OCI-LY1 (cell line): Measurements from ENCODE around the gene BEX1.

ENCODE experiments used
- H2AFZ ChIP-seq: fragments of 200-600 bp; sonication (generic), shearing (Covaris generic); 2 replicates; pipeline ENCODE4 v1.6.0; 2014; ENCODE audit warnings: antibody characterized with exemption, mild to moderate bottlenecking, low read length
- H3F3A ChIP-seq: fragments of 200-600 bp; sonication (generic), shearing (Covaris generic); 2 replicates; pipeline ENCODE4 v1.6.0; 2014; ENCODE audit warnings: mild to moderate bottlenecking, antibody characterized with exemption, low read length, moderate library complexity; ENCODE audit not compliant: insufficient read depth
- H3K27ac ChIP-seq: fragments of 200-600 bp; sonication (generic); 2 replicates; pipeline ENCODE4 v1.5.1; 2014; ENCODE audit warnings: low read length, mixed run types, mild to moderate bottlenecking, low read depth; ENCODE audit not compliant: poor library complexity, severe bottlenecking
- H3K27me3 ChIP-seq: fragments of 200-600 bp; sonication (generic); 2 replicates; pipeline ENCODE4 v1.6.0; 2014; ENCODE audit warnings: antibody characterized with exemption, mild to moderate bottlenecking, low read length, moderate library complexity; ENCODE audit not compliant: insufficient read depth
- H3K36me3 ChIP-seq: fragments of 200-600 bp; sonication (generic); 2 replicates; pipeline ENCODE4 v1.6.1; 2014; ENCODE audit warnings: mild to moderate bottlenecking, antibody characterized with exemption, low read length, moderate library complexity, mixed read lengths; ENCODE audit not compliant: insufficient read depth
- H3K4me1 ChIP-seq: fragments of 200-600 bp; sonication (generic); 2 replicates; pipeline ENCODE4 v1.5.1; 2014; ENCODE audit warnings: mild to moderate bottlenecking, low read length, moderate library complexity; ENCODE audit not compliant: insufficient read depth, severe bottlenecking
- H3K4me2 ChIP-seq: fragments of 200-600 bp; sonication (generic), shearing (Covaris generic); 2 replicates; pipeline ENCODE4 v1.6.1; 2014; ENCODE audit warnings: low read length
- H3K4me3 ChIP-seq: fragments of 200-600 bp; sonication (generic); 2 replicates; pipeline ENCODE4 v1.5.1; 2014; ENCODE audit warnings: low read length, low read depth, mild to moderate bottlenecking, mixed read lengths; ENCODE audit not compliant: poor library complexity, severe bottlenecking
- H3K79me2 ChIP-seq: fragments of 200-600 bp; shearing (Covaris generic); 2 replicates; pipeline ENCODE4 v1.6.1; 2016; ENCODE audit warnings: mixed run types, low read length, mixed read lengths; ENCODE audit not compliant: insufficient read depth
- H3K9ac ChIP-seq: fragments of 200-600 bp; sonication (generic), shearing (Covaris generic); 2 replicates; pipeline ENCODE4 v1.6.1; 2014; ENCODE audit warnings: mild to moderate bottlenecking, low read length, mixed read lengths
- H3K9me2 ChIP-seq: fragments of 200-600 bp; sonication (generic), shearing (Covaris generic); 2 replicates; pipeline ENCODE4 v1.6.1; 2014; ENCODE audit warnings: low read depth, mild to moderate bottlenecking, low read length, mixed read lengths
- H3K9me3 ChIP-seq: fragments of 200-600 bp; shearing (Covaris generic); 2 replicates; pipeline ENCODE4 v1.6.1; 2014; ENCODE audit warnings: low read length, mixed read lengths
- H4K20me1 ChIP-seq: fragments of 200-600 bp; sonication (generic), shearing (Covaris generic); 2 replicates; pipeline ENCODE4 v1.6.0; 2016; ENCODE audit warnings: mild to moderate bottlenecking, low read length; ENCODE audit not compliant: insufficient read depth
- EZH2 ChIP-seq: fragments of 200-600 bp; sonication (generic), shearing (Covaris generic); IDR thresholded peaks from 2 replicates; pipeline ENCODE4 v1.8.0; 2017; ENCODE audit warnings: borderline replicate concordance, mixed run types, mild to moderate bottlenecking, antibody characterized with exemption, low read length, moderate library complexity, mixed read lengths
- TF ChIP-seq, protein P1 (sequence below): fragments of 200-600 bp; sonication (generic), shearing (Covaris generic); IDR thresholded peaks from 2 replicates; pipeline ENCODE4 v1.5.1; 2017; ENCODE audit warnings: mild to moderate bottlenecking, antibody characterized with exemption, low read length, moderate library complexity, mixed read lengths

The BEX1 gene

DNA sequence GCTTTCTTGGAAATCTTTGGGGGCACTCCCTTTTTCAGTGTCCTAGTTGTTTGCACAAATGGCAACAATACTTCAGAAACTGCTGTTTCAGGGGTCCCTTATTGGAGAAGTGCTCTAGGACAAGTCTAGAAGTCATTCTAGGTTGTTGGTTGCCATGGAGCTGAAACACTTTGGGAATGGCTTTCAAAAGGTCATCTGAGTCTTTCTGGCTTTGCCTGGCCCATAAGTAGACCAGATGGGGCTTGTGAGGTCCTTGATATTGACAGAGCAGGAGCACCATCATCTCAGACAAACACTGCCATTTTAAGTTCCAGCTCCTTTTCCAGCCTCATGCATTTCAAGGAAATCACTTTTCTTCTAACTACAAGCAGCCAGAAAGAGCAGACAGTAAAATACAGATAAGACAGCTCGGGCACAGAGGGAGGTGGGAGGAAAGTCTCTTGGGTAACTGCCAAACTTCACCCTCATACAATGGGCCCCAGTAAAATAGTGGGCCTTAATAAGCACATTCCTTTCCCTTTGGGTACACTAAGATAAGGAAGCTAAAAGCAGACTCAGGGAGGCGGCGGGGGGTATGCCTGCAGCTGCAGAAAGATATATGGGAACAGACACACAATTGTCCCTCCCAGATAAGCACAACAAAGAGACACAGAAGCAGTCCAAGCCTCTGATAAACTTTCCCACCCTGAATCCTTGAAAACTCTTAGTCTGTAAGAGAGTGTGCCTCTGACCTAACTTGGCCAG is 37.5 kb upstream of the BEX1 start:
- H2AFZ ChIP-seq, result no peak overlapping the region
- H3K27me3 ChIP-seq, result no peaks in the 10 kb centered on the region
- no peak for TF ChIP-seq EZH2
- TF ChIP-seq, protein P1, sequence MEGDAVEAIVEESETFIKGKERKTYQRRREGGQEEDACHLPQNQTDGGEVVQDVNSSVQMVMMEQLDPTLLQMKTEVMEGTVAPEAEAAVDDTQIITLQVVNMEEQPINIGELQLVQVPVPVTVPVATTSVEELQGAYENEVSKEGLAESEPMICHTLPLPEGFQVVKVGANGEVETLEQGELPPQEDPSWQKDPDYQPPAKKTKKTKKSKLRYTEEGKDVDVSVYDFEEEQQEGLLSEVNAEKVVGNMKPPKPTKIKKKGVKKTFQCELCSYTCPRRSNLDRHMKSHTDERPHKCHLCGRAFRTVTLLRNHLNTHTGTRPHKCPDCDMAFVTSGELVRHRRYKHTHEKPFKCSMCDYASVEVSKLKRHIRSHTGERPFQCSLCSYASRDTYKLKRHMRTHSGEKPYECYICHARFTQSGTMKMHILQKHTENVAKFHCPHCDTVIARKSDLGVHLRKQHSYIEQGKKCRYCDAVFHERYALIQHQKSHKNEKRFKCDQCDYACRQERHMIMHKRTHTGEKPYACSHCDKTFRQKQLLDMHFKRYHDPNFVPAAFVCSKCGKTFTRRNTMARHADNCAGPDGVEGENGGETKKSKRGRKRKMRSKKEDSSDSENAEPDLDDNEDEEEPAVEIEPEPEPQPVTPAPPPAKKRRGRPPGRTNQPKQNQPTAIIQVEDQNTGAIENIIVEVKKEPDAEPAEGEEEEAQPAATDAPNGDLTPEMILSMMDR, result no peak
- no peaks in the 10 kb centered on the region for H3K4me1 ChIP-seq
- H3K9ac ChIP-seq, result no peak overlapping the region
- H3K79me2 ChIP-seq, result no peaks in the 10 kb centered on the region
- no peaks in the 10 kb centered on the region for H3F3A ChIP-seq
- H3K4me3 ChIP-seq, result no peak overlapping the region
- H3K4me2 ChIP-seq, result no peak overlapping the region
- H3K9me2 ChIP-seq, result no peaks in the 10 kb centered on the region
- no peaks in the 10 kb centered on the region for H3K9me3 ChIP-seq
- no peaks in the 10 kb centered on the region for H3K36me3 ChIP-seq
- no peaks in the 10 kb centered on the region for H4K20me1 ChIP-seq
- H3K27ac ChIP-seq, result no peak overlapping the region

DNA sequence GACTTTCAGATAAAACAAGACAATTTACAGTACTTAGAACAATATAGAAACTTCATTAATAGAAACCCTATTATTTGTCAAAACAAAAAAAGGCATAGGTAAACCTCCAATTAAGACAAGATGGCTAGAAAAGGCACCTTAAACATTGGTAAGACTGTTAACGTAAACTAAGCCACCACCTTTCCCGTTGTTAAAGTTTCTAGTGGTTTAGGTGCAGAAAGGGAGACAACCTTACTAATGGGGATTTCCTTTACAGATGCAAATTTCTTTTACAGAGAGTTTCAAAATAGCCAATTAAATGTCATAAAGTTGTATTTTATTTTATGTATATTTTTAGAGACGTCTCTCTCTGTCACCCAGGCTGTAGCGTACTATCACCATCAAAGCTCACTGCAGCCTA is 36.5 kb upstream of the BEX1 start:
- no peak overlapping the region for H3K27ac ChIP-seq
- no peaks in the 10 kb centered on the region for H3K9me2 ChIP-seq
- H4K20me1 ChIP-seq, result no peaks in the 10 kb centered on the region
- no peak overlapping the region for H3K4me2 ChIP-seq
- no peaks in the 10 kb centered on the region for H3F3A ChIP-seq
- H3K9me3 ChIP-seq, result no peaks in the 10 kb centered on the region
- no peak overlapping the region for H2AFZ ChIP-seq
- H3K4me1 ChIP-seq, result no peaks in the 10 kb centered on the region
- H3K27me3 ChIP-seq, result no peaks in the 10 kb centered on the region
- no peak for TF ChIP-seq EZH2
- TF ChIP-seq, protein P1, result no peak
- no peak overlapping the region for H3K9ac ChIP-seq
- no peak overlapping the region for H3K4me3 ChIP-seq
- H3K36me3 ChIP-seq, result no peaks in the 10 kb centered on the region
- H3K79me2 ChIP-seq, result no peaks in the 10 kb centered on the region

DNA sequence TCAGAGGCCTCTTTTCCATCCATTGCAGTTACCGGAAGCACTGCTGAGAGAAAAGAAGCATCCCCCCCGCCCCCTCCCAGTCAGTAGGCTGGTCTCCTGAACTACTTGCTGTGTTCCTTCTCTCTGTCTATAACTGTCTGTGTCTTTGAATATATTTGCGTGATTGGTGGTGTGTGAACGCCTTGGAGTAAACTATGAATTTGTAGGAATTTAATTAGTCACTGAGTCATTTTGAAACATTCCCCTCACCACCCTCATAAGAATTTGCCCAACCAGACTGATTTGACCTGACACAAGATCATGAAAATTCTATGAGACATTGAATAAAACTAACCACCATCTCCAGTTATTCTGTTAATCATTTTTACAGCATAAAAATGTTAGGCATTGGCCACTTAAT is 35.7 kb upstream of the BEX1 start:
- TF ChIP-seq, protein P1, result no peak
- no peak for TF ChIP-seq EZH2
- no peaks in the 10 kb centered on the region for H3K9me3 ChIP-seq

More for the DNA sequence above, 35.7 kb upstream of the BEX1 start:
- Histone ChIP-seq H3K27ac (no peak overlapping the region), H3K79me2 (no peaks in the 10 kb centered on the region), H3K4me3 (no peak overlapping the region), H3K27me3 (no peaks in the 10 kb centered on the region), H3K4me1 (no peaks in the 10 kb centered on the region), H3K4me2 (no peak overlapping the region), H3F3A (no peaks in the 10 kb centered on the region), H4K20me1 (no peaks in the 10 kb centered on the region), H3K36me3 (no peaks in the 10 kb centered on the region), H2AFZ (no peak overlapping the region), H3K9me2 (no peaks in the 10 kb centered on the region), H3K9ac (no peak overlapping the region)
